Measurements from ENCODE around the gene CD52.

- TF ChIP-seq REPIN1 (tag by site-specific recombination; IDR thresholded peaks at IDR 0.05; ENCODE audit: low read depth) (no peak), ZNF184 (tag by site-specific recombination; IDR thresholded peaks at IDR 0.05) (no peak), PATZ1 (tag by site-specific recombination; IDR thresholded peaks at IDR 0.05) (no peak), KLF17 (tag by site-specific recombination; IDR thresholded peaks at IDR 0.05) (no peak), YY1 (tag by site-specific recombination; IDR thresholded peaks at IDR 0.05) (no peak), ZNF777 (tag by site-specific recombination; IDR thresholded peaks at IDR 0.05; ENCODE audit: borderline replicate concordance) (no peak)
- TF ChIP-seq, protein P1, sequence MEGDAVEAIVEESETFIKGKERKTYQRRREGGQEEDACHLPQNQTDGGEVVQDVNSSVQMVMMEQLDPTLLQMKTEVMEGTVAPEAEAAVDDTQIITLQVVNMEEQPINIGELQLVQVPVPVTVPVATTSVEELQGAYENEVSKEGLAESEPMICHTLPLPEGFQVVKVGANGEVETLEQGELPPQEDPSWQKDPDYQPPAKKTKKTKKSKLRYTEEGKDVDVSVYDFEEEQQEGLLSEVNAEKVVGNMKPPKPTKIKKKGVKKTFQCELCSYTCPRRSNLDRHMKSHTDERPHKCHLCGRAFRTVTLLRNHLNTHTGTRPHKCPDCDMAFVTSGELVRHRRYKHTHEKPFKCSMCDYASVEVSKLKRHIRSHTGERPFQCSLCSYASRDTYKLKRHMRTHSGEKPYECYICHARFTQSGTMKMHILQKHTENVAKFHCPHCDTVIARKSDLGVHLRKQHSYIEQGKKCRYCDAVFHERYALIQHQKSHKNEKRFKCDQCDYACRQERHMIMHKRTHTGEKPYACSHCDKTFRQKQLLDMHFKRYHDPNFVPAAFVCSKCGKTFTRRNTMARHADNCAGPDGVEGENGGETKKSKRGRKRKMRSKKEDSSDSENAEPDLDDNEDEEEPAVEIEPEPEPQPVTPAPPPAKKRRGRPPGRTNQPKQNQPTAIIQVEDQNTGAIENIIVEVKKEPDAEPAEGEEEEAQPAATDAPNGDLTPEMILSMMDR (tag by site-specific recombination; IDR thresholded peaks at IDR 0.05) = no peak
Measured at GRCh38 chr1:26337206-26337535, 19.4 kb downstream of the CD52 start.

Measured in HEK293 (cell line).